Measurements from ENCODE around the gene PRLR. TPM values are rescaled to one million over a fixed set of nuclear protein-coding genes. Genes with fewer than 3 reads are reported as not detected.

PRLR gene
- total RNA-seq, 1 experiment from 2014 or later, result 2.5 TPM

DNA sequence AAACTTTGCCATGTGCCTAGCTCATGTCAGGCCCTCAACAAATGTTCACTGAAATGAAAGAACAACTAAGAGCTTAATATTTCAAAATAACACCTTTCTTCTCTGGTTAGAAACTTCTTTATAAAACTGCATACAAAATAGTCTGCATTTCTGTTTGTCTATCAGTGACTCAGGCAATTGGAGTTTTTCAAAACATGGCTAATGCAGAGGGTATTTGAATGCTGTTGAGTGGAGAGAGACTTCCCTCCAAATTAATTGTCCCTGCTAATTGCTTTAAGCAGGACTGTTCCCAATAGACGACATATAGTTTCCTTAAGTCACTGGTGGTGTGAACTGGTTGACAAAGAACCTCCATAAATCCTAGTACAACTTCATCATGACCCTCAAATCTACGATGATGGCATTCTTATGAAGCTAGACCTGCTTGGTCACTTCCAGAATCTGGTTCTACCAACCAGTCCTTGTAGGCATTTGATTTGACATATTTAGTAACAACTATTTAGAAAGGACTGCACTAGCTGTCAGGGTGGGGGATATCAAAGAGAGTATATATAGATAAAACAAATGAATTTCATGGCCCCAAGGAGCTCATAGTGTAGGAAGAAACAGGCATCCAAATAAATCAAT is 84.5 kb downstream of the PRLR start:
- no peak overlapping the region for H2BK15ac ChIP-seq (ENCODE audit: low read depth, low read length)
- H3T11ph ChIP-seq (ENCODE audit: low read length), result no peak overlapping the region
- H2AFZ ChIP-seq (ENCODE audit: low read length), result no peak overlapping the region
- Mint-ChIP-seq H3K27me3 (ENCODE audit: low read depth) (peaks cover 2% of the 10 kb centered on the region; the same call in 1 of the 2 replicates), H3K36me3 (ENCODE audit: insufficient read depth in 1 of 3, low read depth in 3 of 3) (no peaks in the 10 kb centered on the region), H3K4me1 (peaks cover 11 to 16% of the 10 kb centered on the region in 2 experiments), H3K27ac (no peak overlapping the region), H3K4me3 (no peak overlapping the region), H3K9me3 (no peaks in the 10 kb centered on the region; a peak in 1 of 5 replicates)
- no peak overlapping the region for H4K5ac ChIP-seq (ENCODE audit: insufficient read length, low read depth, low read length)
- H2BK5ac ChIP-seq (ENCODE audit: insufficient read length, low read length), result no peak overlapping the region
- H3K23me2 ChIP-seq (ENCODE audit: insufficient read length, low read depth, low read length, poor library complexity, severe bottlenecking), result no peaks in the 10 kb centered on the region
- H2AK5ac ChIP-seq (ENCODE audit: insufficient read length, low read length), result no peak overlapping the region
- H3K4me1 ChIP-seq (ENCODE audit: insufficient read depth, low read length), result peaks cover 2% of the 10 kb centered on the region; the same call in 1 of the 2 replicates
- H3K27me3 ChIP-seq (ENCODE audit: insufficient read depth, low read length), result no peaks in the 10 kb centered on the region
- no peak overlapping the region for H4K91ac ChIP-seq (ENCODE audit: insufficient read length, low read depth, low read length)
- no peak overlapping the region for H3K4ac ChIP-seq (ENCODE audit: low read depth, low read length)
- DNase-seq, result no peak
- no peak overlapping the region for H3K56ac ChIP-seq (ENCODE audit: insufficient read length, low read depth, low read length)
- no peak overlapping the region for H2BK12ac ChIP-seq (ENCODE audit: insufficient read length, low read depth, low read length)
- H3K23ac ChIP-seq (ENCODE audit: insufficient read length, low read depth, low read length), result no peak overlapping the region
- no peak overlapping the region for H3K27ac ChIP-seq (ENCODE audit: insufficient read length, low read depth, low read length)
- H2BK20ac ChIP-seq (ENCODE audit: low read depth, low read length, poor library complexity, severe bottlenecking), result no peak overlapping the region
- no peak overlapping the region for H2BK120ac ChIP-seq (ENCODE audit: low read depth, low read length, poor library complexity, severe bottlenecking)
- no peak overlapping the region for H4K8ac ChIP-seq (replicated peaks; ENCODE audit: insufficient read length, low read depth, low read length)
- no peaks in the 10 kb centered on the region for H3K9me3 ChIP-seq (ENCODE audit: control insufficient read depth, low read depth, low read length)
- no peaks in the 10 kb centered on the region for H3K79me2 ChIP-seq (ENCODE audit: insufficient read depth, low read length)
- WGBS (ENCODE audit: extremely low coverage, insufficient read length, low lambda C conversion rate), result no CpG with 5 or more reads among the region's 2 CpGs
- no peaks in the 10 kb centered on the region for H3K79me1 ChIP-seq (ENCODE audit: insufficient read depth, low read depth, low read length, poor library complexity, severe bottlenecking)
- no peak overlapping the region for H3K9ac ChIP-seq (ENCODE audit: extremely low read depth, insufficient read length, low read length)
- H3K18ac ChIP-seq (ENCODE audit: insufficient read length, low read depth, low read length), result no peak overlapping the region
- no peaks in the 10 kb centered on the region for H4K20me1 ChIP-seq (ENCODE audit: control insufficient read depth, insufficient read depth, insufficient read length)
- H3K4me2 ChIP-seq (ENCODE audit: insufficient read depth, insufficient read length, low read length), result no peak overlapping the region
- H3K14ac ChIP-seq (ENCODE audit: insufficient read depth, low read length), result no peak overlapping the region
- TF ChIP-seq, protein P1, sequence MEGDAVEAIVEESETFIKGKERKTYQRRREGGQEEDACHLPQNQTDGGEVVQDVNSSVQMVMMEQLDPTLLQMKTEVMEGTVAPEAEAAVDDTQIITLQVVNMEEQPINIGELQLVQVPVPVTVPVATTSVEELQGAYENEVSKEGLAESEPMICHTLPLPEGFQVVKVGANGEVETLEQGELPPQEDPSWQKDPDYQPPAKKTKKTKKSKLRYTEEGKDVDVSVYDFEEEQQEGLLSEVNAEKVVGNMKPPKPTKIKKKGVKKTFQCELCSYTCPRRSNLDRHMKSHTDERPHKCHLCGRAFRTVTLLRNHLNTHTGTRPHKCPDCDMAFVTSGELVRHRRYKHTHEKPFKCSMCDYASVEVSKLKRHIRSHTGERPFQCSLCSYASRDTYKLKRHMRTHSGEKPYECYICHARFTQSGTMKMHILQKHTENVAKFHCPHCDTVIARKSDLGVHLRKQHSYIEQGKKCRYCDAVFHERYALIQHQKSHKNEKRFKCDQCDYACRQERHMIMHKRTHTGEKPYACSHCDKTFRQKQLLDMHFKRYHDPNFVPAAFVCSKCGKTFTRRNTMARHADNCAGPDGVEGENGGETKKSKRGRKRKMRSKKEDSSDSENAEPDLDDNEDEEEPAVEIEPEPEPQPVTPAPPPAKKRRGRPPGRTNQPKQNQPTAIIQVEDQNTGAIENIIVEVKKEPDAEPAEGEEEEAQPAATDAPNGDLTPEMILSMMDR (conservative IDR thresholded peaks at IDR 0.05), result no peak
